K562 (cell line): ENCODE measurements around the gene CELA3B. TPM values are rescaled to one million over a fixed set of nuclear protein-coding genes. Genes with fewer than 3 reads are reported as not detected.

Experiments used
- CREB1 ChIP-seq, 2 experiments: sonication (generic) in 1 of 2; formaldehyde crosslinking in 1 of 2; IDR thresholded peaks; 2 replicates each; pipeline versions ENCODE4 v1.6.1 to v1.8.0; 2012 to 2022; ENCODE audit warnings: inconsistent platforms in 1 of 2, mild to moderate bottlenecking in 1 of 2, missing genetic modification reagents in 1 of 2, moderate library complexity in 1 of 2
- CTBP1 ChIP-seq: fragments of 450-650 bp; IDR thresholded peaks from 2 replicates; pipeline ENCODE4 v1.6.1; 2016; ENCODE audit warnings: borderline replicate concordance
- DACH1 ChIP-seq: fragments of 450-650 bp; IDR thresholded peaks from 2 replicates; pipeline ENCODE4 v1.6.1; 2018; ENCODE audit not compliant: partially characterized antibody
- DIDO1 ChIP-seq: fragments of 450-650 bp; IDR thresholded peaks from 2 replicates; pipeline ENCODE4 v1.6.1; 2016; ENCODE audit warnings: low read depth, missing biosample characterization, missing genetic modification characterization
- E2F4 ChIP-seq: sonication (generic); formaldehyde crosslinking; IDR thresholded peaks from 2 replicates; pipeline ENCODE4 v1.8.0; 2022; ENCODE audit warnings: mild to moderate bottlenecking, low read depth, missing genetic modification reagents
- HIVEP1 ChIP-seq: fragments of 250-450 bp; sonication (Bioruptor Pico); IDR thresholded peaks from 2 replicates; pipeline ENCODE4 v1.4.0; 2020; ENCODE audit warnings: mild to moderate bottlenecking
- IRF9 ChIP-seq: fragments of 450-650 bp; IDR thresholded peaks from 2 replicates; pipeline ENCODE4 v1.6.1; 2016; ENCODE audit warnings: missing biosample characterization, missing genetic modification characterization
- MTA1 ChIP-seq: fragments of 450-650 bp; IDR thresholded peaks from 2 replicates; pipeline ENCODE4 v1.6.1; 2017; ENCODE audit warnings: borderline replicate concordance
- MTF1 ChIP-seq: fragments of 250-450 bp; sonication (Bioruptor Pico); IDR thresholded peaks from 2 replicates; pipeline ENCODE4 v1.9.0; 2021; ENCODE audit warnings: moderate library complexity, mild to moderate bottlenecking, inconsistent platforms, borderline replicate concordance
- NFE2 ChIP-seq: IDR thresholded peaks from 2 replicates; pipeline ENCODE4 v1.6.1; 2014; ENCODE audit warnings: antibody characterized with exemption, low read depth
- SMARCE1 ChIP-seq: fragments of 450-650 bp; IDR thresholded peaks from 2 replicates; pipeline ENCODE4 v1.7.1; 2016; ENCODE audit warnings: mild to moderate bottlenecking
- SRSF3 ChIP-seq: fragments of 200-400 bp; formaldehyde crosslinking; IDR thresholded peaks from 2 replicates; pipeline ENCODE4 v1.6.1; 2016; ENCODE audit warnings: mild to moderate bottlenecking, low read length, moderate library complexity; ENCODE audit not compliant: insufficient read depth
- STAT5B ChIP-seq: fragments of 250-450 bp; sonication (Bioruptor Pico); IDR thresholded peaks from 2 replicates; pipeline ENCODE4 v1.8.0; 2021; ENCODE audit warnings: mild to moderate bottlenecking, inconsistent platforms
- XRCC4 ChIP-seq: IDR thresholded peaks from one replicate; pipeline ENCODE4 v1.6.1; 2011; ENCODE audit not compliant: insufficient read depth, insufficient read length; ENCODE audit errors: extremely low read depth
- ZNF780A ChIP-seq: fragments of 250-450 bp; sonication (Bioruptor Pico); IDR thresholded peaks from 2 replicates; pipeline ENCODE4 v1.5.0; 2021; ENCODE audit warnings: mild to moderate bottlenecking
- polyA plus RNA-seq, 8 experiments: library from polyadenylated mRNA; depleted of rRNA in 4 of 8; stranded (reverse) in 5 of 8; unstranded in 3 of 8; fragments of >200 nt; fragmentation: Nextera tagmentation in 2 of 8; fragmentation: Illumina TruSeq in 1 of 8; extraction: Ambion mirVana in 2 of 8; extraction: Trizol in 1 of 8; gene quantifications; 2 replicates each; pipeline versions ENCODE4 v1.2.1 to v1.2.3, GENCODE V29; 2011 to 2014; ENCODE audit warnings: inconsistent platforms in 1 of 8, missing spikeins in 1 of 8
- total RNA-seq, 7 experiments: library from RNA; depleted of rRNA in 6 of 7; stranded (reverse); fragments of >200 nt in 6 of 7; fragmentation: Illumina TruSeq in 2 of 7; extraction: Trizol in 2 of 7; gene quantifications; 2 replicates each; pipeline versions ENCODE4 v1.2.1 to v1.2.3, GENCODE V29; 2011 to 2021; ENCODE audit warnings: low replicate concordance in 1 of 7
- TF ChIP-seq, protein P1 (sequence below): sonication (generic); formaldehyde crosslinking; IDR thresholded peaks from 2 replicates; pipeline ENCODE4 v1.8.1; 2022; ENCODE audit warnings: missing genetic modification reagents
- TF ChIP-seq, protein P2 (sequence below): fragments of 250-450 bp; sonication (Bioruptor Pico); IDR thresholded peaks from 2 replicates; pipeline ENCODE4 v1.8.0; 2022; ENCODE audit warnings: inconsistent platforms
- TF ChIP-seq, protein P3 (sequence below): fragments of 250-450 bp; sonication (Bioruptor Pico); IDR thresholded peaks from 2 replicates; pipeline ENCODE4 v1.5.0; 2020; ENCODE audit warnings: mild to moderate bottlenecking, borderline replicate concordance

CELA3B gene
- total and polyA plus RNA-seq, 9 of the 15 experiments (the other 6 are each of a cell fraction or from before 2014, with no cell fraction given) = 3.1 TPM; not detected in 8

DNA sequence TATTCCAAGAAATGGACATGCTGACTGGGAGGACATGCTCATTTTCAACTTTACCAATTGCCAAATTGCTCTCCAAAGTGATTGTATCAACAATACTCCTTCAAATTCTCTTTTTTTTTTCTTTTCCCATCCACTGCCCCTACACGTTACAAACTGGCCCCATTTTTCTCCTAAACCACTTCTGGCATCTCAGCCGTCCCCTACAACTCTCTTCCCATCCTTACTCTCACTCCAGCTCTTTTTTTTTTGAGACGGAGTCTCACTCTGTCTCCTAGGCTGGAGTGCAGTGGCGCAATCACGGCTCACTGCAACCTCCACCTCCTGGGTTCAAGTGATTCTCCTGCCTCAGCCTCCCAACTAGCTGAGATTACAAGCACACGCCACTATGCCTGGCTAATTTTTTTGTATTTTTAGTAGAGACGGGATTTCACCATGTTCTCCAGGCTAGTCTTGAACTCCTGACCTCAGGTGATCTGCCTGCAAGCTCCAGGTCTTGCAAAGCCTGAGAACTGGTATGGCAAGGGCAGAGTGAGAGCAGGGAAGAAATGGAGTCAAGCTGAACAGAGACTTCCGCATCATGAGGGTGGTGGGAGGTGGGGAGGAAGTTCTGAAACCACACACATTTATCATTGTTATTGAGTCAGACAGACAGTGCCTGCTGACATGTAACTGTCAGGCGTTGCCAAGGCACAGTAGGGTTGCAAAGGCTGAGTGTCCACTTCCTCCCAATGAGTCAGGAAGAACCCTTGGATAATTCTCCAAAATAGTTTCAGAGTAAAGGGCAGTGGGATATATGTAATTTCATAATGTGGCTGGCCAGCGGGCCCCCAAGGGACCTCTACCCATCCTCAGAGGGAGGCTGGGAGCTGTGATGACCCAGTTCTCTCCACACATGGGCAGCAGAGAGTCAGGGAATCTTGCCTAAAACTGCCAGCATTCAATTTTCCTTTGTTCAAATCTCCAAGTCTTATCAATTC lies 42.0 kb downstream of the CELA3B start (continued):
- TF ChIP-seq DACH1 (no peak), HIVEP1 (CRISPR knock-in tag) (no peak), SRSF3 (no peak), CREB1 (IDR thresholded peaks at IDR 0.05) (no peak), CREB1 (CRISPR knock-in tag; IDR thresholded peaks at IDR 0.05) (no peak; the same call in 1 of the 2 replicates), CTBP1 (peak; percentile 94), MTF1 (CRISPR knock-in tag) (no peak), STAT5B (no peak), MTA1 (no peak), XRCC4 (no peak), DIDO1 (tag) (peak; percentile 23; the same call in 1 of the 2 replicates), IRF9 (tag) (no peak), E2F4 (no peak), NFE2 (peak; percentile 78), SMARCE1 (peak; percentile 90), ZNF780A (CRISPR knock-in tag) (no peak)
- TF ChIP-seq, protein P1, sequence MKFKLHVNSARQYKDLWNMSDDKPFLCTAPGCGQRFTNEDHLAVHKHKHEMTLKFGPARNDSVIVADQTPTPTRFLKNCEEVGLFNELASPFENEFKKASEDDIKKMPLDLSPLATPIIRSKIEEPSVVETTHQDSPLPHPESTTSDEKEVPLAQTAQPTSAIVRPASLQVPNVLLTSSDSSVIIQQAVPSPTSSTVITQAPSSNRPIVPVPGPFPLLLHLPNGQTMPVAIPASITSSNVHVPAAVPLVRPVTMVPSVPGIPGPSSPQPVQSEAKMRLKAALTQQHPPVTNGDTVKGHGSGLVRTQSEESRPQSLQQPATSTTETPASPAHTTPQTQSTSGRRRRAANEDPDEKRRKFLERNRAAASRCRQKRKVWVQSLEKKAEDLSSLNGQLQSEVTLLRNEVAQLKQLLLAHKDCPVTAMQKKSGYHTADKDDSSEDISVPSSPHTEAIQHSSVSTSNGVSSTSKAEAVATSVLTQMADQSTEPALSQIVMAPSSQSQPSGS (CRISPR knock-in tag) = no peak
- TF ChIP-seq, protein P2, sequence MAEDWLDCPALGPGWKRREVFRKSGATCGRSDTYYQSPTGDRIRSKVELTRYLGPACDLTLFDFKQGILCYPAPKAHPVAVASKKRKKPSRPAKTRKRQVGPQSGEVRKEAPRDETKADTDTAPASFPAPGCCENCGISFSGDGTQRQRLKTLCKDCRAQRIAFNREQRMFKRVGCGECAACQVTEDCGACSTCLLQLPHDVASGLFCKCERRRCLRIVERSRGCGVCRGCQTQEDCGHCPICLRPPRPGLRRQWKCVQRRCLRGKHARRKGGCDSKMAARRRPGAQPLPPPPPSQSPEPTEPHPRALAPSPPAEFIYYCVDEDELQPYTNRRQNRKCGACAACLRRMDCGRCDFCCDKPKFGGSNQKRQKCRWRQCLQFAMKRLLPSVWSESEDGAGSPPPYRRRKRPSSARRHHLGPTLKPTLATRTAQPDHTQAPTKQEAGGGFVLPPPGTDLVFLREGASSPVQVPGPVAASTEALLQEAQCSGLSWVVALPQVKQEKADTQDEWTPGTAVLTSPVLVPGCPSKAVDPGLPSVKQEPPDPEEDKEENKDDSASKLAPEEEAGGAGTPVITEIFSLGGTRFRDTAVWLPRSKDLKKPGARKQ (CRISPR knock-in tag) = no peak
- TF ChIP-seq, protein P3, sequence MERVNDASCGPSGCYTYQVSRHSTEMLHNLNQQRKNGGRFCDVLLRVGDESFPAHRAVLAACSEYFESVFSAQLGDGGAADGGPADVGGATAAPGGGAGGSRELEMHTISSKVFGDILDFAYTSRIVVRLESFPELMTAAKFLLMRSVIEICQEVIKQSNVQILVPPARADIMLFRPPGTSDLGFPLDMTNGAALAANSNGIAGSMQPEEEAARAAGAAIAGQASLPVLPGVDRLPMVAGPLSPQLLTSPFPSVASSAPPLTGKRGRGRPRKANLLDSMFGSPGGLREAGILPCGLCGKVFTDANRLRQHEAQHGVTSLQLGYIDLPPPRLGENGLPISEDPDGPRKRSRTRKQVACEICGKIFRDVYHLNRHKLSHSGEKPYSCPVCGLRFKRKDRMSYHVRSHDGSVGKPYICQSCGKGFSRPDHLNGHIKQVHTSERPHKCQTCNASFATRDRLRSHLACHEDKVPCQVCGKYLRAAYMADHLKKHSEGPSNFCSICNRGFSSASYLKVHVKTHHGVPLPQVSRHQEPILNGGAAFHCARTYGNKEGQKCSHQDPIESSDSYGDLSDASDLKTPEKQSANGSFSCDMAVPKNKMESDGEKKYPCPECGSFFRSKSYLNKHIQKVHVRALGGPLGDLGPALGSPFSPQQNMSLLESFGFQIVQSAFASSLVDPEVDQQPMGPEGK (CRISPR knock-in tag) = no peak
